ENCODE data around the gene PRKN. TPM values are rescaled to one million over a fixed set of nuclear protein-coding genes. Genes with fewer than 3 reads are reported as not detected.

The PRKN gene
- total and polyA plus RNA-seq, 10 donors: 0.23 to 14.1 (median 7.0) TPM

DNA sequence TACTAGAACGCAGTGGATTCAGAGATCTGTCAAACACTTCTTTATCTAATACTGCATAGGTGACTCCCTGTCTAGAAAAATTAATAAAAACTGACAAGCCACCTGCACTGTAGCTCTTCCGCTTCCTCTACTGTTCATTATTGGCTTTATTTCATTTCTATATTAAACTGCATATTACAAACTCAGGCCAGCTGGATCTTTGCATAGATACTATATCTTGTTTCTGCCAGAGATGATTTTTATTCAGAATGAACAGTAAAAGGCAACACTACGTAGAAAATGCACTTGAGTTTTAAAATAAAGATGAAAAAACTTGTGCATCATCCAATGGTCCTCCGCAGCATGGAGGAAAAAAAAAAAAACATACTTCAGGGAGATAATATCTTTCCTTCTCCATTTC is 508.3 kb downstream of the PRKN start:
- Histone ChIP-seq H3K27me3 (replicated peaks in 1 of 7) (no peaks in the 10 kb centered on the region), H3K27ac (no peak overlapping the region), H3K9me3 (peaks cover 0 to 2% (median 0%) of the 10 kb centered on the region in 8 donors), H3K4me3 (no peak overlapping the region), H3K36me3 (no peaks in the 10 kb centered on the region), H3K4me1 (no peaks in the 10 kb centered on the region)
- WGBS, 5 donors: 90 to 95% (median 92%) methylated on average over 4 of the region's 4 CpGs
- intact Hi-C loops (cut with DNase I; ENCODE audit: low total_unique reads): no loop called here
- DNase-seq: no peak
- TF ChIP-seq POLR2A (IDR thresholded peaks at IDR 0.05) (no peak), POLR2AphosphoS5 (IDR thresholded peaks at IDR 0.05) (no peak), CTCF (IDR thresholded peaks at IDR 0.05 in 8 of 11, conservative IDR thresholded peaks at IDR 0.05 in 3 of 11) (no peak)

DNA sequence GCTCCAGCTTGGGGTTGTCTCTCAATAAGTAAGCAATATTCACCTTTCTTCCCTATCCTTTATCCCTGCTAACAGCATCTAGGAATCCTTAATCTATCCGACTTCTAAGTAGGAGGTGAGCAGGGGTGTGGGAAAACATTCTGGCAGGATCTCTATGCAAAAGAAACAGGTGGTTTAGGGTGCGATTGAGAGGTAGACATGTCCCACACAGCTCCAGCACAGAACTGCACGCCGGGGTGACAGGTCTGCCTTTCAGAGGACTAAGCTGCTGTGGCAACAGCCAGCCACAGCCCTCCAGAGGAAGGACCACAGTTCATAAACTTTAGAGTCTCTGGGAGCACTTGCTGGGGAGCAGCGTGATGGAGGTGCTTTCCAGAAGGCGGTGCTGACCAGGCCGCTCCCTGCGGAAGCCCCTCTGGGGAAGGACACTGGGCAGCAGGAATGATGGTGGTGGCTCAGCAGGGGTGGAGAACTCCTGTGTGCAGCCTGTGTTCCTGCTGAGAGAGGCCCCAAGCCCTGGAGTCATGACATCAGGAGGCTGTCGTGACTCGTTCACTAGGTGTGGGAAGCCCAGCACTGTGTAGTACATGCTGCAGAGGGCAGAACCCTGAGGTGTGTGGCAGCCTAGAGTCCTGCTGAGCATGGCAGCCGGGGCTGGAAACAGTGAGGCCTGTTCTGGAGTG is 509.6 kb downstream of the PRKN start:
- no peak for DNase-seq
- Histone ChIP-seq H3K4me3 (no peak overlapping the region), H3K27me3 (replicated peaks in 1 of 7) (no peaks in the 10 kb centered on the region), H3K4me1 (no peaks in the 10 kb centered on the region), H3K9me3 (no peaks in the 10 kb centered on the region), H3K27ac (no peak overlapping the region), H3K36me3 (no peaks in the 10 kb centered on the region)
- TF ChIP-seq POLR2A (IDR thresholded peaks at IDR 0.05) (no peak), CTCF (IDR thresholded peaks at IDR 0.05 in 8 of 11, conservative IDR thresholded peaks at IDR 0.05 in 3 of 11) (no peak)
- intact Hi-C loops (cut with DNase I; ENCODE audit: low total_unique reads): no loop called here
- WGBS, 5 donors: 77 to 90% (median 85%) methylated on average over 10 to 11 of the region's 11 CpGs

GRCh38 chr6:162217058-162217457 is 510.5 kb downstream of the PRKN start:
- TF ChIP-seq POLR2A (IDR thresholded peaks at IDR 0.05) (no peak), POLR2AphosphoS5 (IDR thresholded peaks at IDR 0.05) (no peak), CTCF (IDR thresholded peaks at IDR 0.05 in 8 of 11, conservative IDR thresholded peaks at IDR 0.05 in 3 of 11) (no peak)
- Histone ChIP-seq H3K27ac (no peak overlapping the region), H3K36me3 (no peaks in the 10 kb centered on the region), H3K4me3 (no peak overlapping the region), H3K9me3 (no peaks in the 10 kb centered on the region), H3K4me1 (no peaks in the 10 kb centered on the region), H3K27me3 (replicated peaks in 1 of 7) (no peaks in the 10 kb centered on the region)
- no peak for DNase-seq
- WGBS, 5 donors: 85 to 95% (median 89%) methylated on average over 1 of the region's 1 CpG
- intact Hi-C loops (cut with DNase I; ENCODE audit: low total_unique reads): no loop called here

DNA sequence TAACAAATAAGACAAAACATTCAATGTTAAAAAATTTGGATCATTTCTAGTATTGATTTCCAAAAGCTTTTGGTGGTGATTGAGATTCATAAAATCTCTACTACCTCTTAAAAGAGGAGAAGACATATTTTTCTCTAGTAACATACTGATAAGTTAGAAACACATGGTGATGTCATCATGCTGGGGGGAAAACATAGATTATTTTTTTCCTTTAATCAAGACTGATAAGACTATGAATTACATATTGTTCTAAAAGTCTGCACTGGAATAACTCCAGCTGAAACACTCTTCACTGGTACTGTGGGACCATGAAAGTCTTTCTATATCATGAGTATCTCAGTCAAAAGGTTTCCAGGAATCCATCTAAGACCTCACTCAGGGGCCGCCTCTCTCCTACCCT is 515.8 kb downstream of the PRKN start:
- Histone ChIP-seq H3K4me3 (no peak overlapping the region), H3K9me3 (peaks cover 0 to 5% (median 0%) of the 10 kb centered on the region in 8 donors), H3K27ac (no peak overlapping the region), H3K4me1 (no peaks in the 10 kb centered on the region), H3K27me3 (replicated peaks in 1 of 7) (no peaks in the 10 kb centered on the region), H3K36me3 (no peaks in the 10 kb centered on the region)
- 85 to 100% (median 97%) methylated on average over 1 of the region's 1 CpG for WGBS, 5 donors
- intact Hi-C loops (cut with DNase I; ENCODE audit: low total_unique reads): no loop called here
- no peak for DNase-seq
- TF ChIP-seq POLR2AphosphoS5 (IDR thresholded peaks at IDR 0.05) (no peak), CTCF (IDR thresholded peaks at IDR 0.05 in 8 of 11, conservative IDR thresholded peaks at IDR 0.05 in 3 of 11) (no peak), POLR2A (IDR thresholded peaks at IDR 0.05) (no peak)
